ENCODE data around the gene ADGRG4.

The ADGRG4 gene

DNA sequence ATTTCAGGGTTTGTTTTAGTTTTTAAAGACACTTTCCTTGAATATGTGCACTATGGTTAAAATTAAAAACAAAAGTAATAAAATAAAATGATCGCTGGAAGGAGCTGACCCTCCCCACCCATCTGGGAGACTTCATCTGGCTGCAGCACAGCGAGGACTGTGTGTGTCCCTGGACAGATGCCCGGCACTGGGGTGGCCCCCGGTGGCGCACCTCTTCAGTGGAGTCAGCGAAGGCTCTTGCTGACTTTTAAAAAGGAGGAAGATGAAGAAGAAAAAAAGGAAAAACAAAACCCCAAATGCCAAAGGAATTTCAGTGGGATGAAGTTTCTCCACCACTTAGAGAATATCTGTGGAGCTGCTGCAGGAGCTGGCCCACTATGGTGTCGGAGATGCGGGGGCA lies 5.4 kb upstream of the ADGRG4 start:
- no peak for DNase-seq

DNA sequence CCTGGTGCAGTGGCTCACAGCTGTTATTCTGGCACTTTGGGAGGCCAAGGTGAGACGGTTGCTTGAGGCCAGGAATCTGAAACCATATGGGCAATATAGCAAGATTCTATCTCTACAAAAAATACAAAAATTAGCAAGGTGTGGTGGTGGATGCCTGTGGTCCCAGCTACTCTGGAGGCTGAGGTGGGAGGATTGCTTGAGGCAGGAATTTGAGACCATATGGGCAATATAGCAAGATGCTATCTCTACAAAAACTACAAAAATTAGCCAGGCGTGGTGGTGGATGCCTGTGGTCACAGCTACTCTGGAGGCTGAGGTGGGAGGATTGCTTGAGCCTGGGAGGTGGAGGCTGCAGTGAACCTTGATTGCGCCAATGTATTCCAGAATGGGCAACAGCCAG lies 2.3 kb downstream of the ADGRG4 start:
- DNase-seq, result no peak

DNA sequence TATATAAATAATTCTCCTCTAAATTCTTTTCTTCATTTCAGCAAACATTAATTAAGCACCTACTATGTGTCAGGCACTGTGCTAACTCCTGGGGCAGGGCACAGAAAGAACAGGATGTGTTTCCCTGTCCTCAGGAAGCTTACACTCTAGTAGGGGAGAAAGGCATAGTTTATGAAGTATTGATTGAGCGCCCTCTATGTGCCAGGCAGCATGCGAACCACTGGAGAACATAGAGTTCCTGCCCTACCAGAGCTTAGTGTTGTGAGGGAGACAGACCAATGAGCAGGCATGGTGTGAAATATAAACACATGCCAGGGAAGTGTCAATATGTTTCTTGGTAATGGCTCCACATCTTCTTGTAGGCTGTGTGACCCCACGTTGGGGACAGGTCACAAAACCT lies 3.7 kb downstream of the ADGRG4 start:
- DNase-seq, result no peak

DNA sequence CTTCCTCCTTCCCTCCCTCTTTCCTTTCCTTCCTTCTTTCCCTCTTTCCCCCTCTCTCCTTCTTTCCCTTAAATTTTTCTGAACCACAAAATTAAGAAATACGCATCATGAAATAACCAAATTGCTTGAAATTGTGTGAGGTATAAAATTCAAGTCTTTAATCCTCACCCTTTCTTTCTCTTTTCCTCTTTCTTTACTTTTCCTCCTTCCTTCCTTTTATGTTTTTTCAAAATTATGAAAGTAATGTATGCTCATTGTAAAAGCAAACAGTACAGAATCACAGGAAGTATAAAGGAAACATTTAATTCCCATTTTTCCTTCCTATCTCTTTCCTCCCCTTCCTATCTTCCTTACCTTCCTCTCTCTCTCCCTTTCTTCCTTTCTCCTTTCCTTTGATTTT lies 5.4 kb downstream of the ADGRG4 start:
- no peak for DNase-seq

DNA sequence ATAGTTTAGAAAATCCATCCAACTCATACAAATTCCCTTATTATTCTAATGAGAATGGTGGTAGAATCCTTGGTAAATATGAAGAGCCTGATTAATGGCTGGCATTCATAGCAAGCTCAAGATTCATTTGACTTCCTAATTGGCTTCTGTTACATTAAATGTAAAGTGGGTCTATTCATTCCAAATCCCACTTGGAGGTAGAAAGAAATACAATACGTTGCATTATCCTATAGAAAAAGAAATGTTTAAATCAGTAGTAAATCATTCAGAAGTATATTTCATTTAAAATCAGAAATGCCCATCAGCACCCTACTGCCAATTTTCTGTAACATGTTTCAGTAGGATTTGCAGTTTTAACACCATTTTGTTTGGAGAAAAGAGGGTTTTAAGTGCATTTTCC lies 6.7 kb downstream of the ADGRG4 start:
- no peak for DNase-seq

DNA sequence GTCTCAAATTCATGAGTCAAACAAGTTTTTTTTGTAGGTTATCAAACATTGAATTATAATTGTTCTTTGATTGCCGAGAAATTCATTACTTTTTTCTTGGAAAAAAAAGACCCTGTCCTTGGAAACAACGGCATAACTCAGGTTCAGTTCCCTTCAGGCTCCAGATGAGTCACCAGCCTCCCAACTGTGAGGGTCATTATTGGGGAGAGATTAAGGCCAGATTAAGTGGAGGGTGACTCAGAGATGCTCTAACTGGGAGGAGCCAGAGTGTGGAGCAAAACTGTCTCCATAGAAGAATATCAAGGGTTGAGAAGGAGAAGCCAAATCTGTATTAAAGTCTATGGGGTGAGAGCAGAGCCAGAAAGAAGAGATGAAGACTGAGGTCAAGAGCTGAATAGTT lies 9.6 kb downstream of the ADGRG4 start:
- DNase-seq, result no peak

DNA sequence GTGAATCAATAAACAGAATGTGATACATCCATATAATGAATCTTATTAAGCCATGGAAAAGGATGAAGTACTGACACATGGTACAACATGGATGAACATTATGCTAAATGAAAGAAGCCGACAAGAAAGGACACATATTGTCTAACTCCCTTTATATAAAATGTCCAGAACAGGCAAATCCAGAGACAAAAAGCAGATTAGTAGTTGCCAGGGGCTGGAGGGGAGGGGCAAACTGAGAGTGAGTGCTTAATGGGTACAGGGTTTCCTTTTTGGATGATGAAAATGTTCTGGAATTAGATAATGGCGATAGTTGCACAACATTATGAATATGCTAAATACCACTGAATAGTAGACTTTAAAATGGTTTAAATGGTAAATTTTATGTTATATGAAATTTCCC lies 17.4 kb downstream of the ADGRG4 start:
- no peak for DNase-seq

DNA sequence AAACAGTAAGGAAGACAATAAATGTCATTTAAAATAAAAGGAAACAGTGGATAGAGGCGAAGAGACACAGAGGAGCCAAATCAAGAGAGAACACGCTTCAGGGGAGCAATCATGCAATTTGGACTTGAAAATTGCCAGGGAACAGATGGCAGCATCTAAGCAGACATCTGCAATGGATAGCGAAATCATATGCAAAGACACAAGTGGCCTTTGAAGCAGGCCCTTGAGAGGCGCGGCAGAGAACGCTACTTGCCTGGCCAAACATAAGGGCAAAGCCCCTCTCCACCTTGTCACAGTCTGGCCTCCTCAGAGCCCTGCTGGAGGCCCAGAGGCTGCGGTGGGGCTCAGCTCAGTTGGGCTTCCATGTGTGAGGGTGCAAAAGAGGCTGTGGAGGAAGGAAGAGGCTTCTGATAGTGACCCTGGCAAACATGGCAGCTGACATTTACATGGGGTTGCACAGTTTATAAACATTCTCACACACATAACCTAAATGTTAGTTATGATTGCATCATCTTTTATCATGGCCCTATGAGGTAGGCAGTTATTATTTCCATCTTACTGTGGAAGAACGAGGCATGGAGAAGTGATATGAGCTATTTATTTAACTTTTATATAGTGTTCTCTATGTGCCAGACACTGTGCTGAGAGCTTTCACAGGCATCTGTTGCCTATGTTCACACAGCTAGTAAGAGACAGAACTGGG lies 18.3 kb downstream of the ADGRG4 start:
- no peak for DNase-seq

DNA sequence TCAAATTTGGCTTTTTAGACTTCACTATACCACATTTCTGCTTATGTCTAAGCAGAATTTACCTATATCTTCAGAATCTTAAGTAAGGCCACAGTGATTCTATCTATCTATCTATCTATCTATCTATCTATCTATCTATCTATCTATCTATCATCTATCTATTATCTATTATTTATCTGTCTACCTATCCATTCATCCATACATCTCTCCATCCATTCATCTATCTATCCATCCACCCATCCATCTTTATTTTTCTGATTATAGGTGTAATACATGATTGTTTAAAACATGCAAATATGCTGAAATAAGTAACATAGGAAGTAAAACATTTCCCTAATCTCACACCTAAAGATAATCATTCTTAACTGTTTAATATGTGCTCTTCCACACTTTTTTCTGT lies 18.8 kb downstream of the ADGRG4 start:
- no peak for DNase-seq

DNA sequence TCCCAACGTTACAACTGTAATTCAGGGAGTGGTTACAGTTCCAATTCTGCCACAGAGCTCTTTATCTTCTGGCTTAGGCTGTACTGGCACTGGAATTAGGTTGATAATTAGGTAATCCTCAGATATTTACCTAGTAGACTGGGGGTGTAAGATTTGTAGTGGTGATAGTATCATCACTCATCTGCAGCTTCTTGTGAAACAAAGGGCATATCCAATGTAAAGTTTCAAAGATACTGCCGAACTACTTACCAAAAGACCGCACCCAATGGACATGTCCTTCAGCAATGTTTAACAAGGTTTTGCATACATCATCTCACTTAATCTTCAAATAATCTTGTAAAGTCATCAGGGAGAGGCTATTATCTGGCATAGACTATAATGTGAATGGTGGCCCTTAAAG lies 20.8 kb downstream of the ADGRG4 start:
- no peak for DNase-seq

DNA sequence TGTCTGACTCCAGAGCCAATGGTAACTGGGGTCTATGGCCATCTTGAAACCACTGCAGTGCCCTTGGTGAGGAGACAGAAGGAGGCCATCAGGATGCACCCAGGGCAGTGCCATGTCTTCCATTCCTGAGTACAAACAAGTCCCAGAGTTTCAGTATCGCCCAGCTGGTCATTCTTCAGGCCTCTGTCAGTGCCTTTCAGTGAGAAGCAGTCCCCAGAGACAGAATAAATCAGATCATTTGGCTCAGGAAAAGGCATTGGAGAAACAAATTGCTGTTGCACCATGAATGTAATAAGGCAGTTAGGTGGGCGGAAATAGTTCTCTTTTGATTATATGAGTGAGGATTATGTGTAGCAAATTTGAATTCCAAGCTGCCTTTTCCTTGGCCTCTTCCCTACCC lies 21.3 kb downstream of the ADGRG4 start:
- DNase-seq, result no peak

DNA sequence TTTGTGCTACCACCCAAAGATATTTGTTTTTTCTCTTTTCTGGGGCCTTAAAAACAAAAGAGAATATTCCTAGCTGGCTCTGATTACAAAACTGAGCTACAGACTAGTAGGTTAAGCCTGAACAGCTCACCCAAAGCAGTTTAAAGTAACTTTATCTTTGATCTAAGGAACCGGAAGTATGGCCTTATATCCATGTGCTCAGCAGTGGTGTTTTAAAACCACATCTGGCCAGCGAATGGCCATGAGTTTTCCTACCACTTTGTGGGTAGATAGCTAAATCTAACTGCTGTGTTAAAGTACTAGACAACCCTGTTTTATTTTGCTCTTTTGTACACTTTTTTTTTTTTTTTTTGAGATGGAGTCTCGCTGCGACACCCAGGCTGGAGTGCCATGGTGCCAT lies 24.6 kb downstream of the ADGRG4 start:
- DNase-seq, result no peak

DNA sequence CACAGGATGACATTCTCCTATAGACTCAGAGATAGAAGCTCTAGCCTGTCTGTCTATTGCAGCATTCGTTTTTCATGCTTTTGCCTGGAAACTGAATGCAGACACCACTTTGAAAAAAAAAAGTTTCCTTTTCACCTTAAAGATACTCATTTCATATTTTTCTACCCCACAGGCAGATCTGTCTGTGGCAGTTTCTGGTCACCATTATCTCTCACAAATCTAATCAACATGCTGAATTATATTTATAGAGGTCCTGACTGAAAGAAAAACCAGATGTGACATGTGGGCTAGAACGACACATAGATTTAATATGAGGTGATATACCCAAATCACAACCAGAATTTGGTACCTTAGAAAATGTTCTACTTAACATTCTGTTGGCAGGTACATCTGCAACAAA lies 28.2 kb downstream of the ADGRG4 start:
- DNase-seq, result no peak

DNA sequence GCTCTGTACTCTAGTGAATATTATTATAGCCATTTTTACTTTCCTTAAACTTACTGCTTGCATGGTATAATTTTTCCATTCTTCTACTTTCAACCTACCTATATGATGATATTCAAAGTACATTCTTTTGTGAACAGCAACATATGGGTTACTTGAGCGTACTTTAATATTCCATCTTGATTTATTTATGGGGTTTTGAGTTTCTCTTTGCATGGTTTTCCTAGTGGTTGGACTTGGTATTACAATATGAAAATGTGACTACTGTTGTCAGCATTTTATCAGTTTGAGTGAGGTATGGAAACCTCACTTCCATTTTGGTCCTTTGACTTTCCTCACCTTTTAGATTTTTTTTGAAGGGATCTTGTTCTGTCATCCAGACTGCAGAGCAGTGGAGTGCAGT lies 35.9 kb downstream of the ADGRG4 start:
- no peak for DNase-seq

DNA sequence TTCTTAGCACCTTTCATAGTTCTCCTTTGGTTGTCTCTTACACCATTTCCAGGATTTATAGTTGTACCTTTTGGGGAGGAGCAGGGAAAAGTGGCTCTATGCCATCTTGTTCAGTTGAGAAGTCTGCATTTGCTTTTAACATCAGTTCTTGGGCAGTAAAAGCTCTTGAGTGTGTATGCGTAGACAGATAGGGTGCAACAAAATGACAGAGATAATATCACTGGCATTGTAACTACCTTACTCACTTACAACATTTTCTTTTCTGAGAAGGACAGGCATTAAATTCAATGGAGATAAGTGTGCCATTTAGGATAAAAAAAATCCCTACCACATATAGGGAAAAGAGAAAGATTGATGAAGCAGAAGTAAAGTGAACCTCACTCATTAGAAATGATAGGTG lies 38.9 kb downstream of the ADGRG4 start:
- no peak for DNase-seq

DNA sequence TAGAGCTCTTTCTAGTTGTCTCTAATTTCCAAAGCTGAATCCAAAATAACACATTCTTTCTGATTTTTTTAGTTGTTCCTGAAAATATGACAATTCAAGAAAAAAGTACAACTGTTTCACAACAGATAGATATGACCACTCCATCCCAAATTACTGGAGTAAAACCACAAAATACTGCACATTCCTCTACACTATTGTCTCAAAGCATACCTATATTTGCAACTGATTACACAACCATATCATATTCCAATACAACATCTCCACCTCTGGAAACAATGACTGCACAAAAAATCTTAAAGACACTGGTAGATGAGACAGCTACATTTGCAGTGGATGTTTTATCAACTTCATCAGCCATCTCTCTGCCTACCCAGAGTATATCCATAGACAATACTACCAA lies 43.6 kb downstream of the ADGRG4 start:
- no peak for DNase-seq

DNA sequence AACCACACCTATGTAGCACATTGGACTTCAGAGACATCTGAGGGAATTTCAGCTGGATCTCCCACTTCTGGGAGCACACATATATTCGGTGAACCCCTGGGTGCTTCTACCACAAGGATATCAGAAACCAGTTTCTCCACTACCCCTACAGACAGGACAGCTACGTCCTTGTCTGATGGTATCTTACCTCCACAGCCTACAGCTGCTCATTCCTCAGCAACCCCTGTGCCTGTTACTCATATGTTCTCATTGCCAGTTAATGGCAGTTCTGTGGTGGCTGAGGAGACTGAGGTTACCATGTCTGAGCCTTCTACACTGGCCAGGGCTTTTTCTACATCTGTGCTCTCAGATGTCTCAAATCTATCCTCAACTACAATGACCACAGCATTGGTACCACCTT lies 45.7 kb downstream of the ADGRG4 start:
- DNase-seq, result no peak

DNA sequence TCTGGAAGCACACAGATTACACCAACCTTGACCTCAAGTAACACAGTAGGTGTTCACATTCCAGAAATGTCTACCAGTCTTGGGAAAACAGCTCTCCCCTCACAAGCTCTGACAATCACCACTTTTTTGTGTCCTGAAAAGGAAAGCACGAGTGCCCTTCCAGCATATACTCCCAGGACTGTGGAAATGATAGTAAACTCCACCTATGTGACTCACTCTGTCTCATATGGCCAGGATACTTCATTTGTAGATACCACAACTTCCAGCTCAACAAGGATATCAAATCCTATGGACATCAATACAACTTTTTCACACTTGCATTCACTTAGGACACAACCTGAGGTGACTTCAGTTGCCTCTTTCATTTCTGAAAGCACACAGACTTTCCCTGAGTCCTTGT lies 46.9 kb downstream of the ADGRG4 start:
- no peak for DNase-seq

DNA sequence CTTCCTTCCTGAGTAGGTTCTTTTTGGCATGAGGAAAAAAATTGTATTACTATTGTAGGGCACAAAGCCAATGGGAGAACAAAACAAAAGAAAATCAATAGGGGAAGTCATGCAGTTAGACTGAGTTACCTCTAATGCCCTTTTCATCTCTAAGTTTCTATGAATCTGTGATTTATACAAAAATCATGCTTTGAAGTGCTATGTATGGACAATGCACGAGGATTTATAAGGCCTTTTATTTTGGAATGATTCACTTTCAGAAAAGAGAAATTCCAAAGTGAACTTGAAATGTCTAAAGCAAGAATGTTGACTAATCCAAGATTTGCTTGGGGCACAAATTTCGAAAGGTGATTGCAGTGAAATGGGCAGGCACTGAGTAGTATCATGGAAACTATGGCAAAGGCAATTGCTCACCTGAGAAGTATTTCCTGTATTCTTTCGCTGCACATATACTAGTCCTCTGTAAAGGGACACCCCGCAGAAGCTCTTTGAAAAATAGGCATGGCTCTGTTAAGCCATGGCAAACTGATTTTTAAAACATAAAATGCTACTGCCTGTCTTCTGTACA lies 52.8 kb downstream of the ADGRG4 start:
- DNase-seq, result no peak

DNA sequence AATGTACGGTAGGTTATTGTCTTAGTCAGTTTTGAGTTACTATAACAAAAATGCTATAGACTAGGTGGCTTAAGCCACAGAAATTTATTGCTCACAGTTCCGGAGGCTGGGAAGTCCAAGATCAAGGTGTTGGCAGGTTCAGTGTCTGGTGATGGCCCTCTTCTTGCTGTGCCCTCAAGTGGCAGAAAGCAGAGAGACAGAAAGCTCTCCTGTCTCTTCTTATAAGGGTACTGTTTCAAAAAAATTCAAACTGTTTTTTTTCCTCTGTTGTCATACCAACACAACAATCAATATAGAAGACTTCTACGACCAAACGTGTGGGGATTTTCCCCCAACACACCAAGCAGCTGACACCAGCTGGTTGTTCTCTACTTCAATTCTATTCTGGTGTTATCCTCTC lies 53.4 kb downstream of the ADGRG4 start:
- no peak for DNase-seq

DNA sequence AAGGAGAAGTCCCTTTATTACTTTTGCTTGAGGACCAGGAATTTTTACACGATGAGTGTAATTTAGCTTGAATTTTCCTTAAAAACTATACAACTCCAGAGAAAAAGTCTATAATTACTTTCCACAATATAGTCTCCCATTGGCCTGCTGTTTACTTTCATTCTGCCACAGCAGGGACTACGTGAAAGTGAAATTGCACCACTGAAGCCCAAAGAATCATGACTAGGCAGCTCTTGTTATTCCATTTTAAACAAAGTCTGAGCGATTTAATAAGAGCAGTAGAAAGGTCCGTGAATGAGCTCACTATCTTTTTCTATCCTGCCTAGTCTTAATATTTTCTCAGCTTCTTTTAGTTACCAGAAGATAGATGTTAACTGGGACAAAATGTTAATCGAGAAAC lies 68.6 kb downstream of the ADGRG4 start:
- no peak for DNase-seq

DNA sequence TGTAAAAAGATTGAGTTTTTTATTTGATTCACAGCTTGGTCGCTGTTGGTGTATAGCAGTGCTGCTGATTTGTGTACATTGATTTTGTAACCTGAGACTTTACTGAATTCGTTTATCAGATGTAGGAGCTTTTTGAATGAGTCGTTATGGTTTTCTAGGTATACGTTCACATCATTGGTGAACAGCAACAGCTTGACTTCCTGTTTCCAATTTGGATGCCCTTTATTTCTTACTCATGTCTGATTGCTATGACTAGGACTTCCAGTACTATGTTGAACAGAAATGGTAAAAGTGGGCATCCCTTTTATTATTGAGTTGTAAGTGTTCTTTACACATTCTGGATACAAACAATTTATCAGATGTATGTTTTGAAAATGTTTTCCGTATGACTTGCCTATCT lies 76.0 kb downstream of the ADGRG4 start:
- DNase-seq, result no peak

DNA sequence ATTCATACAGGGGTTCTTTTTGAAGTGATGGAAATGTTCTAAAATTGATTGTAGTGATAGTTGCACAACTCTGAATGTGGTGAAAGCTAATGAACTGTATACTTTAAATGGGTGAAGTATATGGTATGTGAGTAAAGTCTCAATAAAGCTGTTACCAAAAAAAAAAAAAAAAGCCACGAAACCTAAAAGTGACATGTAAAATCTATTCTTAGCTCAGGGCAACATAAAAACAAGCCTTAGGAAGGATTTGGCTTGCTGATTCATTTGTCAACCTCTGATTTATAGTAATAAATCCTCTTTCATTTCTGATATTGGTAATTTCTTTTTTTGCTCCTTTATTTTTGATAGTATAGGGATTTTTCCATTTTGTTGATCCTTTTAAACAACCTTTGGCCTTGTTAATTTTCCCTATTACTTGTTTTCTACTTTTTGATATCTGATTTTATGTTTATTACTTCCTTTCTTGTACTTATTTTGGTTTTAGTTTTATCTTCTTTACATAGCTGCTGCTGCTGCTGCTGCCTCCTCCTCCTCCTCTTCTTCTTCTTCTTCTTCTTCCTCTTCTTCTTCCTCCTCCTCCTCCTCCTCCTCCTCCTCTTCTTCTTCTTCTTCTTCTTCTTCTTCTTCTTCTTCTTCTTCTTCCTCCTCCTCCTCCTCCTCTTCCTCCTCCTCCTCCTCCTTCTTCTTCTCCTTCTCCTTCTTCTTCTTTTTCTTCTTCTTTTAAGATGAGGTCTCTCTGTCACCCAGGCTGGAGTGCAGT lies 79.4 kb downstream of the ADGRG4 start:
- DNase-seq, result no peak

DNA sequence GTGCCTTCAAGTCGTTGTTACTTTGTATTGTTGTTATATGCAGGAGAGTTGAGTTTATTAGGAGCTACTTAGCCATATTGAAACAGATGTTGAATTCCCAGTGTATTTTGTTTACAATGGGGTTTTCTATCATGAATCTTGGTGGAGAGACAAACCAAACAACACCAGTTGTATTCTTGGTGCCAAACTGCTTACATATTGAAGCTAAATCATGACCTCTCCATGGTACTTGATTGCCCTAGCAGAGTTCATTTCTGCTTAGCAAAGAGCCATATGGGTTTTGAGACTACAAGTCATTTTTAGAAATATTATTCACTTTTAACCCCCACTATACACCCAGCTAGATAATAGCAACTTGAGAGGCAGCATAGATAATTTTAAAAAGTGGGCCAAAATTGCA lies 85.4 kb downstream of the ADGRG4 start:
- DNase-seq, result no peak

DNA sequence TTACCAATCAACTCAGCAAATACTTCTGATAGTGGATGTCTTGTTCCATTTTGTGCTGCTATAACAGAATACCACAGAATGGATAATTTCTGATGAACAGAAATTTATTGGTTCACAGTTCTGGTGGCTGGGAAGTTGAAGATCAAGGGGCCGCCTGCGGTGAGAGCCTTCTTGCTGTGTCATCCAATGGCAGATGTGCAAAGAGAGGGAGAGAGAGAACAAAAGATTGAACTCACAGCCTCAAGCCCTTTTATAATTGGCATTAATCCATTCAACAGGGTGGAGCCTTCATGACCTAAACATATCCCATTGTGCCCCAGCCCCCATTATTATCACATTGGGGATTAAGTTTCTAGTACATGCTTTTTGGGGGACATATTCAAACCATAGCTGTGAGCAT lies 86.1 kb downstream of the ADGRG4 start:
- DNase-seq, result no peak
